ENCODE results near the gene ATG13. TPM values are rescaled to one million over a fixed set of nuclear protein-coding genes. Genes with fewer than 3 reads are reported as not detected.

The ATG13 gene
- polyA plus RNA-seq, 1 donor from 2014 or later, result 21.1 TPM

- Histone ChIP-seq H3K27ac (ENCODE audit: low read length) (no peak overlapping the region), H3K9ac (ENCODE audit: low read length) (no peak overlapping the region), H3K9me2 (ENCODE audit: insufficient read depth, low read length) (no peaks in the 10 kb centered on the region), H3K79me2 (replicated peaks; ENCODE audit: insufficient read depth, low read length) (no peaks in the 10 kb centered on the region), H3F3A (ENCODE audit: insufficient read depth, low read length, poor library complexity, severe bottlenecking) (no peaks in the 10 kb centered on the region), H3K9me3 (ENCODE audit: low read length) (no peaks in the 10 kb centered on the region), H2AFZ (ENCODE audit: low read depth, low read length) (no peak overlapping the region), H3K36me3 (ENCODE audit: insufficient read depth, low read length) (no peaks in the 10 kb centered on the region), H3K4me2 (ENCODE audit: low read length) (no peak overlapping the region), H3K27me3 (ENCODE audit: insufficient read depth, low read depth, low read length) (no peaks in the 10 kb centered on the region), H4K20me1 (ENCODE audit: insufficient read depth) (no peaks in the 10 kb centered on the region), H3K4me3 (ENCODE audit: low read length) (no peak overlapping the region)
- TF ChIP-seq TAF1 (IDR thresholded peaks at IDR 0.05; ENCODE audit: low read depth) (no peak), SMC3 (conservative IDR thresholded peaks at IDR 0.05; ENCODE audit: poor library complexity) (no peak), REST (IDR thresholded peaks at IDR 0.05; ENCODE audit: borderline replicate concordance) (no peak), EZH2 (IDR thresholded peaks at IDR 0.05; ENCODE audit: borderline replicate concordance, insufficient read depth, low read length, poor library complexity, severe bottlenecking) (no peak), MXI1 (conservative IDR thresholded peaks at IDR 0.05; ENCODE audit: poor library complexity, severe bottlenecking) (no peak), RAD21 (conservative IDR thresholded peaks at IDR 0.05) (no peak), CTCF (IDR thresholded peaks at IDR 0.05; ENCODE audit: poor library complexity, severe bottlenecking) (no peak), EP300 (conservative IDR thresholded peaks at IDR 0.05; ENCODE audit: poor library complexity, severe bottlenecking) (no peak), POLR2AphosphoS5 (IDR thresholded peaks at IDR 0.05) (no peak)
Measured at GRCh38 chr11:46690702-46691101, 73.3 kb downstream of the ATG13 start.

GRCh38 chr11:46692450-46692849, 75.1 kb downstream of the ATG13 start:
- H3K4me2 ChIP-seq (ENCODE audit: low read length), result no peak overlapping the region
- no peak overlapping the region for H2AFZ ChIP-seq (ENCODE audit: low read depth, low read length)
- H3K9me2 ChIP-seq (ENCODE audit: insufficient read depth, low read length), result no peaks in the 10 kb centered on the region
- no peak overlapping the region for H3K27ac ChIP-seq (ENCODE audit: low read length)
- no peaks in the 10 kb centered on the region for H3K27me3 ChIP-seq (ENCODE audit: insufficient read depth, low read depth, low read length)
- H3F3A ChIP-seq (ENCODE audit: insufficient read depth, low read length, poor library complexity, severe bottlenecking), result no peaks in the 10 kb centered on the region
- TF ChIP-seq EZH2 (IDR thresholded peaks at IDR 0.05; ENCODE audit: borderline replicate concordance, insufficient read depth, low read length, poor library complexity, severe bottlenecking), result no peak
- no peak for TF ChIP-seq RAD21 (conservative IDR thresholded peaks at IDR 0.05)
- no peak for TF ChIP-seq POLR2AphosphoS5 (IDR thresholded peaks at IDR 0.05)
- no peak for TF ChIP-seq TAF1 (IDR thresholded peaks at IDR 0.05; ENCODE audit: low read depth)
- no peak for TF ChIP-seq MXI1 (conservative IDR thresholded peaks at IDR 0.05; ENCODE audit: poor library complexity, severe bottlenecking)
- TF ChIP-seq CTCF (IDR thresholded peaks at IDR 0.05; ENCODE audit: poor library complexity, severe bottlenecking), result no peak
- TF ChIP-seq REST (IDR thresholded peaks at IDR 0.05; ENCODE audit: borderline replicate concordance), result no peak
- no peak for TF ChIP-seq EP300 (conservative IDR thresholded peaks at IDR 0.05; ENCODE audit: poor library complexity, severe bottlenecking)
- no peak for TF ChIP-seq SMC3 (conservative IDR thresholded peaks at IDR 0.05; ENCODE audit: poor library complexity)
- H3K79me2 ChIP-seq (replicated peaks; ENCODE audit: insufficient read depth, low read length), result no peaks in the 10 kb centered on the region
- H3K36me3 ChIP-seq (ENCODE audit: insufficient read depth, low read length), result no peaks in the 10 kb centered on the region
- H3K4me3 ChIP-seq (ENCODE audit: low read length), result no peak overlapping the region
- no peaks in the 10 kb centered on the region for H4K20me1 ChIP-seq (ENCODE audit: insufficient read depth)
- H3K9me3 ChIP-seq (ENCODE audit: low read length), result no peaks in the 10 kb centered on the region
- no peak overlapping the region for H3K9ac ChIP-seq (ENCODE audit: low read length)
